H9 (cell line): Measurements from ENCODE around the gene TNK2. TPM values are rescaled to one million over a fixed set of nuclear protein-coding genes. Genes with fewer than 3 reads are reported as not detected.

Experiments
- DNase-seq: peaks from one replicate; pipeline ENCODE4 v3.0.0-alpha.2; 2017
- H2AFZ ChIP-seq: one replicate; pipeline ENCODE4 v1.6.1; 2013; ENCODE audit warnings: mild to moderate bottlenecking, low read length, control low read depth, moderate library complexity
- H2AK5ac ChIP-seq: 2 replicates; pipeline ENCODE4 v1.6.1; 2013; ENCODE audit warnings: low read length, control low read depth, mixed read lengths; ENCODE audit not compliant: insufficient read length
- H2BK120ac ChIP-seq: one replicate; pipeline ENCODE4 v1.6.1; 2013; ENCODE audit warnings: low read depth, mild to moderate bottlenecking, low read length, control low read depth, inconsistent platforms; ENCODE audit not compliant: poor library complexity, severe bottlenecking
- H2BK12ac ChIP-seq: 2 replicates; pipeline ENCODE4 v1.6.1; 2013; ENCODE audit warnings: low read length, control low read depth, mixed read lengths, low read depth; ENCODE audit not compliant: insufficient read length
- H2BK15ac ChIP-seq: 2 replicates; pipeline ENCODE4 v1.6.1; 2013; ENCODE audit warnings: low read depth, low read length, control low read depth
- H2BK20ac ChIP-seq: one replicate; pipeline ENCODE4 v1.6.1; 2013; ENCODE audit warnings: low read depth, mild to moderate bottlenecking, low read length, control low read depth, inconsistent platforms; ENCODE audit not compliant: poor library complexity, severe bottlenecking
- H2BK5ac ChIP-seq: 2 replicates; pipeline ENCODE4 v1.6.1; 2013; ENCODE audit warnings: low read length, control low read depth, mixed read lengths; ENCODE audit not compliant: insufficient read length
- H3K14ac ChIP-seq: 2 replicates; pipeline ENCODE4 v1.6.1; 2013; ENCODE audit warnings: low read length, control low read depth; ENCODE audit not compliant: insufficient read depth
- H3K18ac ChIP-seq: 2 replicates; pipeline ENCODE4 v1.6.1; 2013; ENCODE audit warnings: low read depth, mild to moderate bottlenecking, mixed read lengths, low read length, control low read depth; ENCODE audit not compliant: insufficient read length
- H3K23ac ChIP-seq: 2 replicates; pipeline ENCODE4 v1.6.1; 2013; ENCODE audit warnings: low read length, control low read depth, mixed read lengths, low read depth; ENCODE audit not compliant: insufficient read length
- H3K23me2 ChIP-seq: 2 replicates; pipeline ENCODE4 v1.6.1; 2013; ENCODE audit warnings: low read depth, mild to moderate bottlenecking, mixed read lengths, low read length, control low read depth; ENCODE audit not compliant: insufficient read length, poor library complexity, severe bottlenecking
- H3K27ac ChIP-seq: 2 replicates; pipeline ENCODE4 v1.5.1; 2013; ENCODE audit warnings: low read length, control low read depth, mixed read lengths, low read depth; ENCODE audit not compliant: insufficient read length
- H3K27me3 ChIP-seq: 2 replicates; pipeline ENCODE4 v1.6.1; 2013; ENCODE audit warnings: low read length, control low read depth, inconsistent platforms; ENCODE audit not compliant: insufficient read depth
- H3K4ac ChIP-seq: 2 replicates; pipeline ENCODE4 v1.6.1; 2013; ENCODE audit warnings: low read depth, mild to moderate bottlenecking, control low read depth, inconsistent platforms, low read length, moderate library complexity
- H3K4me1 ChIP-seq: 2 replicates; pipeline ENCODE4 v1.6.1; 2013; ENCODE audit warnings: low read length, control low read depth, inconsistent platforms; ENCODE audit not compliant: insufficient read depth
- H3K4me2 ChIP-seq: 2 replicates; pipeline ENCODE4 v1.6.1; 2013; ENCODE audit warnings: low read length, control low read depth, mixed read lengths; ENCODE audit not compliant: insufficient read length, insufficient read depth
- H3K56ac ChIP-seq: 2 replicates; pipeline ENCODE4 v1.6.1; 2013; ENCODE audit warnings: low read depth, mild to moderate bottlenecking, mixed read lengths, low read length, control low read depth; ENCODE audit not compliant: insufficient read length
- H3K79me1 ChIP-seq: 2 replicates; pipeline ENCODE4 v1.6.1; 2013; ENCODE audit warnings: low read depth, mild to moderate bottlenecking, moderate library complexity, low read length, control low read depth, inconsistent platforms; ENCODE audit not compliant: insufficient read depth, poor library complexity, severe bottlenecking
- H3K79me2 ChIP-seq: 2 replicates; pipeline ENCODE4 v1.6.1; 2013; ENCODE audit warnings: low read length, control low read depth, inconsistent platforms; ENCODE audit not compliant: insufficient read depth
- H3K9ac ChIP-seq: 2 replicates; pipeline ENCODE4 v1.6.1; 2013; ENCODE audit warnings: low read length, control low read depth, mixed read lengths; ENCODE audit not compliant: insufficient read length; ENCODE audit errors: extremely low read depth
- H3K9me3 ChIP-seq: one replicate; pipeline ENCODE4 v1.6.1; 2013; ENCODE audit warnings: low read depth, low read length, inconsistent platforms; ENCODE audit not compliant: control insufficient read depth
- H3T11ph ChIP-seq: one replicate; pipeline ENCODE4 v1.6.1; 2013; ENCODE audit warnings: mild to moderate bottlenecking, low read length, control low read depth, inconsistent platforms
- H4K20me1 ChIP-seq: one replicate; pipeline ENCODE4 v1.6.1; 2013; ENCODE audit not compliant: control insufficient read depth, insufficient read length, insufficient read depth
- H4K5ac ChIP-seq: 2 replicates; pipeline ENCODE4 v1.6.1; 2013; ENCODE audit warnings: low read depth, mild to moderate bottlenecking, mixed read lengths, low read length, control low read depth; ENCODE audit not compliant: insufficient read length
- H4K8ac ChIP-seq: replicated peaks from 2 replicates; pipeline ENCODE4 v1.6.1; 2013; ENCODE audit warnings: low read length, control low read depth, mixed read lengths, low read depth; ENCODE audit not compliant: insufficient read length
- H4K91ac ChIP-seq: 2 replicates; pipeline ENCODE4 v1.6.1; 2013; ENCODE audit warnings: low read depth, mild to moderate bottlenecking, moderate library complexity, mixed read lengths, low read length, control low read depth; ENCODE audit not compliant: insufficient read length
- H3K27ac Mint-ChIP-seq, 3 experiments: 2 replicates in 2 of 3; 3 replicates in 1 of 3; pipeline ENCODE4 v1.8.0; 2020 to 2021; ENCODE audit warnings: mixed read lengths in 3 of 3, mild to moderate bottlenecking in 1 of 3, moderate library complexity in 1 of 3
- H3K27me3 Mint-ChIP-seq: 2 replicates; pipeline ENCODE4 v1.8.0; 2021; ENCODE audit warnings: low read depth, mild to moderate bottlenecking, moderate library complexity, mixed read lengths
- H3K36me3 Mint-ChIP-seq, 3 experiments: 2 replicates in 2 of 3; 3 replicates in 1 of 3; pipeline ENCODE4 v1.8.0; 2020 to 2021; ENCODE audit warnings: low read depth in 3 of 3, mixed read lengths in 3 of 3; ENCODE audit not compliant: insufficient read depth in 1 of 3
- H3K4me1 Mint-ChIP-seq, 2 experiments: 2 replicates each; pipeline ENCODE4 v1.8.0; 2020; ENCODE audit warnings: mixed read lengths in 2 of 2
- H3K4me3 Mint-ChIP-seq, 2 experiments: 2 replicates in 1 of 2; 3 replicates in 1 of 2; pipeline ENCODE4 v1.8.0; 2020 to 2021; ENCODE audit warnings: mild to moderate bottlenecking in 2 of 2, mixed read lengths in 2 of 2, moderate library complexity in 1 of 2
- H3K9me3 Mint-ChIP-seq, 2 experiments: 2 replicates in 1 of 2; 3 replicates in 1 of 2; pipeline ENCODE4 v1.8.0; 2020; ENCODE audit warnings: mild to moderate bottlenecking in 2 of 2, mixed read lengths in 2 of 2, moderate library complexity in 1 of 2
- CTCF ChIP-seq: fragments of 200-600 bp; sonication (generic); conservative IDR thresholded peaks from 3 replicates; pipeline ENCODE4 v1.8.0; 2021; ENCODE audit warnings: antibody characterized with exemption, mild to moderate bottlenecking
- WGBS: extraction: QIAGEN DNeasy Blood & Tissue Kit; methylation state at CpG from one replicate; pipeline ENCODE4 v1.1.7; 2013; ENCODE audit warnings: missing lambda C conversion rate, low lambda C conversion rate, mixed read lengths; ENCODE audit not compliant: insufficient read length; ENCODE audit errors: extremely low coverage; 5-methylcytosine and 5-hydroxymethylcytosine counted together
- total RNA-seq: library from RNA; stranded (reverse); gene quantifications from 2 replicates; pipeline ENCODE4 v1.2.1, GENCODE V29; 2021

The TNK2 gene
- total RNA-seq, 1 experiment from 2014 or later = 34.5 TPM

- TF ChIP-seq CTCF = no peak
- no peaks in the 10 kb centered on the region for H3K23me2 ChIP-seq
- no peak overlapping the region for H2BK120ac ChIP-seq
- H3K4me2 ChIP-seq = no peak overlapping the region
- no peak overlapping the region for H4K8ac ChIP-seq
- no peak overlapping the region for H3T11ph ChIP-seq
- DNase-seq = no peak
- H3K14ac ChIP-seq = no peak overlapping the region; the same call in 1 of the 2 replicates
- Mint-ChIP-seq H3K36me3 (no peaks in the 10 kb centered on the region), H3K4me3 (no peak overlapping the region), H3K27me3 (peaks cover 12% of the 10 kb centered on the region), H3K27ac (no peak overlapping the region), H3K4me1 (peaks cover 10 to 11% of the 10 kb centered on the region in 2 experiments), H3K9me3 (peaks cover 0 to 3% of the 10 kb centered on the region in 2 experiments; a peak in 1 of 5 replicates)
- H3K23ac ChIP-seq = no peak overlapping the region
- H3K4ac ChIP-seq = no peak overlapping the region
- no peak overlapping the region for H4K91ac ChIP-seq
- no peaks in the 10 kb centered on the region for H3K9me3 ChIP-seq
- H3K27ac ChIP-seq = no peak overlapping the region
- H2BK12ac ChIP-seq = no peak overlapping the region
- H3K9ac ChIP-seq = no peak overlapping the region
- no peaks in the 10 kb centered on the region for H4K20me1 ChIP-seq
- no peaks in the 10 kb centered on the region for H3K4me1 ChIP-seq
- no peak overlapping the region for H3K18ac ChIP-seq
- no peak overlapping the region for H2BK5ac ChIP-seq
- no peak overlapping the region for H2BK20ac ChIP-seq
- H2AFZ ChIP-seq = no peak overlapping the region
- no peak overlapping the region for H3K56ac ChIP-seq
- H2BK15ac ChIP-seq = no peak overlapping the region
- H3K79me1 ChIP-seq = no peaks in the 10 kb centered on the region
- no peak overlapping the region for H4K5ac ChIP-seq
- H2AK5ac ChIP-seq = no peak overlapping the region
- no CpG with 5 or more reads among the region's 14 CpGs for WGBS
- H3K79me2 ChIP-seq = no peaks in the 10 kb centered on the region
- no peaks in the 10 kb centered on the region for H3K27me3 ChIP-seq
Observed at GRCh38 chr3:195853996-195854395, 54.4 kb downstream of the TNK2 start.
